SW480 (cell line): ENCODE results near the gene ATP5MC2.
"Not testable (repeated sequence)": the region's sequence is repeated elsewhere in the genome, so short reads cannot be mapped to it uniquely, and the experiment has no call there.

ENCODE experiments used
- DNase-seq: peaks from one replicate; pipeline ENCODE4 v3.0.0-alpha.2; 2016; ENCODE audit warnings: low spot score

ATP5MC2 gene

GRCh38 chr12:53694756-53695151 lies 18.9 kb upstream of the ATP5MC2 start:
- DNase-seq: no peak

GRCh38 chr12:53688134-53688533 lies 12.3 kb upstream of the ATP5MC2 start:
- DNase-seq: no peak

DNA sequence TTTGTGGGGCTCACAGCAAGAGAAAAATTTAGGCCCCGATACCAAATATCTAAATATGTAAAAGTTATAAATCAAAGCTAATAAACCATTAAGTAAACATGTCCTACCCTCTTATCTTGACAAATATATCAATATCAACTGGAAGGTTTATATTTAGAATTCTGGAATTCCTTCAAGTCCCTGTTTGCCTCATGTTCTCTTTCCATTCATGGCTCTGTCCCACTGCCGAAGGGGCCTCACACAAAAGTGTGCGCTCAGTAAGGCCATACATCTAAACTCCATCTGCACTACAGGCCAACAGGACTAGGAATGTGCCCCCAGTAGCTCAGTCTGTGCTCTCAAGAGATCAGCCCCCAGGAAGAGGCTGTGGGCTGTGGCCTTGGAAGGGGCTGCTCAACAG lies 10.6 kb upstream of the ATP5MC2 start:
- DNase-seq: no peak

GRCh38 chr12:53684654-53685220 lies 8.9 kb upstream of the ATP5MC2 start:
- no peak for DNase-seq

DNA sequence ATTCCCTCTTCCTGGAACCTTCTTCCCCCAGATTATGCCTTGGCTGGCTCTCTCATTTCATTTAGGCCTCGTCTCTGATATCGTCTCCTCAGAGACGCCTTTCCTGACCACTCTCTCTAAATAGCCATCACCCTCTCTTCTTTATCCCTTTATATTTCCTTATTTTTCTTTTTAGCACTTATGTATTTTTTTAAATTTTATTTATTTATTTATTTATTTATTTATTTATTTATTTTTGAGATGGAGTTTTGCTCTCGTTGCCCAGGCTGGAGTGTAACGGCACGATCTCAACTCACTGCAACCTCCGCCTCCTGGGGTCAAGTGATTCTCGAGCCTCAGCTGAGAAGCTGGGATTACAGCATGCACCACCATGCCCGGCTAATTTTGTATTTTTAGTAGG lies 8.1 kb upstream of the ATP5MC2 start:
- DNase-seq: no peak

- DNase-seq: no peak
These were observed 7.6 kb upstream of the ATP5MC2 start for GRCh38 chr12:53683494-53683893.

- DNase-seq: not testable (repeated sequence)
These were observed 4.2 kb upstream of the ATP5MC2 start for GRCh38 chr12:53680061-53680460.

DNA sequence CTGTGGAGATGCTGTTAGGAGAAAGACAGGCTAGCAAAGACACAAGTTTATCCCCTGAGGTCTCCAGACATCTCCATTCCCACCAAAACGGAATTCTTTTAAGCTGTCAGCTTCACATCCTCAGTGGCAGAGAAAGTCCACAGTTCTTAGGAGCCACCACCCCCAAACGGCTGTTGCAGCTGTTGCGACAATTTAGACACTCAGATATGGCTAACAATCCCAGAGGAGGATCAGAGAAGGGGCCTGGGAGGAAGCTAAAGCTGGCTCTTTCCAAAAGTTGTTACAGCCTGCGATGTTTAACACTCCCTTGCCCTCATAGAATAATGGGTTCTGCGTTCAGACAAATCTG lies 1.9 kb upstream of the ATP5MC2 start:
- DNase-seq: no peak

DNA sequence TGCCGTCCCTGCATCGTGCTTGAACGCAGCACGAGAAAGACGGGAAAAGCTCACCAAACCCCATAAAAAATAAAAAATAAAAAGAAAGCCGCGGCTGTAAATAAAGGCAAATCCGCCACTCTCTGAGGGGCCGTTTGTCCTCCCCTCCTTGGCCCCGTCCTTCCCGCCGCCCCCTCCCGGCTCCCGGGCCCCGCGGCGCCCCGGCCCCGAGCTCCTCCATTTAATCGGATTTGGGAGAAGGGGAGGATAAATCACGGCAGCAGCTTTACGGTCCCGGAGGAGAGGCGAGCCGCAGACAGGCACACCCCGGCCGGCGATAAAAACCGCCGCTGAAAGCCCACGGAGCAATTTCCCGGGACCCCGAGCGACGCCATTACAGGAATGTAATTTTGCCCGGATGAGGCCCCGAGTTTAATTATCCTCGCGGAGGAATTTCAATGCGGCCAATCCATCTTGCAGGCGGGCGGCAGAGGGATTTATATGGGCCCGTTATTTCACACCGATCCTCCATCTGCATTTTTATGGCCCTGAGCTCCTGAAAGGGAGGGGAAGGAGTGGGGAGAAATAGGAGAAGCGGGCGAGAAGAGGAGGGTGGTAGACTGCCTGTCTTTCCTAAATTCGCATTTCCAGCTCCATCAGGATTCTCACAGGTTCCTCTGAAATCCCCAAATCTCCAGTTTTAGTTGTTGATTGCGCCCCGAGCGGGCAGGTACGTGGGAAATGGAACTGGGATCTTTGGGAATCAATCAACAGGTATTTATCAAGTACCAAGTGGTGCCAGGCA lies 1.3 kb upstream of the ATP5MC2 start:
- DNase-seq: peak; percentile 51

DNA sequence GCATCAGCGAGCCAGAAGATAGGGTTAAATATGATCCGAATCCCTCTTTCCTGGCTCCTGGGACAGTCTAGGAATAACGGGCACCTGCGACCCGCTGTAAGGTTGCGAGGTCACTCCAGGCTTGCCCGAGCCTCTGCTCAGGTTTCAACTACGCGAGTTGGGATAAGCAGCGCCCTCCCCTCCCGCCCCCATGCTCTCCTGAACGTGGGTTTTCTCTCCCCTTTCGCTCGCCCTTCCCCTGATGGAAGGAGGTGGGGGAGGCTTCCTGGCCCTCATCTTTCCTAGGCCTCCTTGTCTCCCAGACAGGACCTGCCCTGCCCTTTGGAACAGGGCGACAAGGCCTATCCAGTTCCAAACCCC lies 753 bp upstream of the ATP5MC2 start:
- DNase-seq: peak; percentile 68

- no peak for DNase-seq
These were observed 744 bp downstream of the ATP5MC2 start for GRCh38 chr12:53674977-53675700.

DNA sequence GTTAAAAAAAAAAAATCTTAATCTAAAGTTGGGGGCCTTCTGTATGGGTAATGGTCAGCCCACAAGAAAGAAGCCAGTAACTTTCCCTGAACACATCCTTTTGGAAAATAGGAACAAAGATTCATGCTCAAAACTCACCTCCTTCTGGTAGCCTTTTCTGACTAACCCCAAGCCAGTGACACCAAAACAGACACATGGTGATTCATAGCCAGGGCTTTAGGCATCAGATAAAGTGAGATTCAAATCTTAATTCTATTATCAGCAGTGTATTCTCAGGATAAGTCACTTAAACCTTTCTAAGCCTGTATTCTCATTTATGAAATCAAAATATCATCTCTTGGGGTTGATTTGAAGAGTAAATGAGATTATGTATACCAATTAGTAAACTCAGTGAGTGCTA lies 4.9 kb downstream of the ATP5MC2 start:
- no peak for DNase-seq

- no peak for DNase-seq
These were observed 5.6 kb downstream of the ATP5MC2 start for GRCh38 chr12:53670308-53670707.

DNA sequence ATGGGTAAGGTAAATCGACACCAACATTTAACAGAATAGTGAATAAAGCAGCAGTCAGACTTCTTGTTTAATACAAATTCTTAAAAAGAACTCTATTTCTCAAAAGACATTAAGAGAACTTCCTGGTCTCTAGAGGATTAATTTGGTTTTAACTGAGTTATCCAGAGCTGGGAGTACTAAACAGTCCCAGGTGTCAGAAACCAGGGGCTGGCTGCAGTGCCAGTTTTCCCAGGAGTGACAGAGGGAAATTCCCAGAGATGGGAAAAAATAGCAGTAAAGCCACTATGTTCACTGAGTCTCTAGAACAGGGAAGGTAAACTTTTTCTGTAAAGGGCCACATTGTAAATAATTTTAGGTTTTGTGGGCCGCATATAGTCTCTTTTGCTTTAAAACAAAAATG lies 8.8 kb downstream of the ATP5MC2 start:
- DNase-seq: no peak

GRCh38 chr12:53664936-53665335 lies 10.9 kb downstream of the ATP5MC2 start:
- DNase-seq: no peak

GRCh38 chr12:53664191-53664590 lies 11.7 kb downstream of the ATP5MC2 start:
- no peak for DNase-seq

- DNase-seq: no peak
These were observed 15.8 kb downstream of the ATP5MC2 start for GRCh38 chr12:53660041-53660440.

DNA sequence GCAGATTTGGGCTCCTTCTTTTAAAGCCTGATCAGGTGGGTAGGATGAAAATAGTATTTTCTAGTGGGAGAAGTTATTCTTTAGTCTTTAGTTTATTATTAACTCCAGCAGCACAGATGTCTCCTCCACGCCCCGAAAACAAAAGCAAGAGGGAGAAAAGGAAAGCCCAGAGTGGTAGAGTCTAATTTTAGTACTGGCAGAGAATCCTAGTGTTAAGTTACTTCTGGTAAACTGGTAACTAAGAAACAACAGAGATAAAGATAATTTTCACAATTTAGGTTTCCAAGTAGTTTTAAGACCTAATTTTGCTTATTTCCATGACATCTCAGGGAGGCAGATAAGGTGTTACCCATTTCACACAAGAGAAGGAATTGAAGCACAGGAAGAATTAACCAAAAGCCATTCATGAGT lies 16.3 kb downstream of the ATP5MC2 start:
- DNase-seq: no peak

GRCh38 chr12:53659011-53659551 lies 16.8 kb downstream of the ATP5MC2 start:
- DNase-seq: peak; percentile 87

DNA sequence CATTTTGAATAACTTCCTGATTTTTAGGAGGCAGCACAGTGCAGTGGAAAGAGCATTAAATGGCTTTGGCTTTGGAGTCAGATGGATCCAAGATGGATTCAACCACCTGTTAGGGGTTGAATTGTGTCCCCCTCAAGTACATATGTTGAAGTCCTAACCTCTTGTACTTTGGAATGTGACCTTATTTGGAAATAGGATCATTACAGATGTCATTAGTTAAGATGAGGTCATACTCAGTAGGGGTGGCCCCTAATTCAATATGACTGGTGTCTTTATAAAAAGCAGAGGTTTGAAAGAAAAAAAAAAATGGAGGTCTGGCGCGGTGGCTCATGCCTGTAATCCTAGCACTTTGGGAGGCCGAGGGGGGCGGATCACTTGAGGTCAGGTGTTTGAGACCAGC lies 18.8 kb downstream of the ATP5MC2 start:
- no peak for DNase-seq

DNA sequence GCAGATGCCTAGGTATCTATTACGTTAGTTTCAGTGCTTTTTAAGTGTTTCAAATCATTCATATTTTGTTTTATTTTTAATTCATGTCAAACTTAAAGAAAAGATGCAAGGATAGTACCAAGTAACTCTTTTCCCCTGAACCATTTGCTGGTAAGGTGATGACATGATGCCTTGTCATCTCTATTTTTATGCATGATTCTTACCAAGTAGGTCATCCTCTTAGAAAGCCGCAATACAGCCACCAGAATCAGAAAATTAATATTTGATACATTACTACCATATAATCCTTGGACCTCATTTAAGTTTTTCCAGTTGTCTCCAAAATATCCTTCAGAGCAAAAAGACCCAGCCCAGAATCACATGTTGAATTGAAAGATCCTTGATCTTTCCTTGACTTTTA lies 22.3 kb downstream of the ATP5MC2 start:
- DNase-seq: no peak

DNA sequence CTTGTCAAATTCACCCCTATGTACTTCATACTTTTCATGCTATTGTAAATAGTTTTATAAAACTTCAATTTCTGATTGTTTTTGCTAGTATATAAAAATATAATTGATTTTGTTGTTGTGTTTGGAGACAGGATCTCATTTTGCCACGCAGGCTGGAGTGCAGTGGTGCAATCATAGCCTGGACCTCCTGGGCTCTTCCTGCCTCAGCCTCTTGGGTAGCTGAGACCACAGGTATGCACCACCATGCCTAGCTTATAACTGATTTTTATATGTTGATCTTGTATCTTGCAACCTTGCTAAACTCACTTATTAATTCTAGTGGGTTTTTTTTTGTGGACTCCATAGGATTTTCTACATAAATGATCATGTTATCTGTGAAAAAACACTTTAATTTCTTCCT lies 23.5 kb downstream of the ATP5MC2 start:
- DNase-seq: no peak

DNA sequence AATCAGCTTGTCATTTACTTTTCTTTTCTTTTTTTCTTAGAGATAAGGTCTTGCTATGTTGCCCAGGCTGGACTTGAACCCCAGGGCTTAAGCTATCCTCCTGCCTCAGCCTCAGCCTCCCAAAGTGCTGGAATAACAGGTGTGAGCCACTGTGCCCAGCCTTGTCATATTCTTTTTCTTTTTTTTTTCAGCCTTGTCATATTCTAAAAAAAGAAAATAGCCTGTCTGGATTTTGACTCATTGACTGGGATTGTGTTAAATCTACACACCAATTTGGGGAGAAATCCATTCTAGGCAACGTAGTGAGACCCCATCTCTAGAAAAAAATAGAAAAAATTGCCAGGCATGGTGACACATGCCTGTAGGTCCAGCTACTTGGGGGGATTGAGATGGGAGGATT lies 24.1 kb downstream of the ATP5MC2 start:
- no peak for DNase-seq
